A673 (cell line): ENCODE measurements around the gene CIAO2A. TPM values are rescaled to one million over a fixed set of nuclear protein-coding genes. Genes with fewer than 3 reads are reported as not detected.
A peak's percentile ranks its signal among the peaks of the same experiment; 100 is the strongest.

Source experiments
- BruUV-seq: library from RNA; stranded (reverse); fragments of 400-500 nt; replicated peaks from 2 replicates; lab custom pipeline; 2021; lab: Mats Ljungman, UMichigan
- CTCF ChIA-PET: fragments of 300-600 bp; sonication (Branson Sonifier 250); formaldehyde crosslinking; loops from one replicate; lab custom pipeline; 2022; ENCODE audit warnings: antibody characterized with exemption; lab: Charles Lee
- POLR2A ChIA-PET: fragments of 300-600 bp; sonication (Branson Sonifier 250); formaldehyde crosslinking; loops from one replicate; lab custom pipeline; 2022; ENCODE audit warnings: antibody characterized with exemption; ENCODE audit not compliant: low non-redundant PET; lab: Charles Lee
- DNase-seq: peaks from one replicate; pipeline ENCODE4 v3.0.0-alpha.2; 2015; ENCODE audit warnings: low spot score
- H3K27ac ChIP-seq: fragments of 200-600 bp; sonication (generic); 2 replicates; pipeline ENCODE4 v1.5.1; 2016; ENCODE audit warnings: mixed run types, low read depth, mild to moderate bottlenecking, mixed read lengths, antibody characterized with exemption, low read length; ENCODE audit not compliant: poor library complexity, severe bottlenecking
- H3K27me3 ChIP-seq: fragments of 200-600 bp; sonication (generic); replicated peaks from 2 replicates; pipeline ENCODE4 v1.6.1; 2017; ENCODE audit warnings: mixed run types, low read depth, mild to moderate bottlenecking, mixed read lengths, antibody characterized with exemption, low read length; ENCODE audit not compliant: insufficient read depth, poor library complexity
- H3K36me3 ChIP-seq: fragments of 200-600 bp; sonication (generic); 2 replicates; pipeline ENCODE4 v1.6.1; 2016; ENCODE audit warnings: mixed run types, mild to moderate bottlenecking, mixed read lengths, antibody characterized with exemption, low read length; ENCODE audit not compliant: insufficient read depth, poor library complexity, severe bottlenecking
- H3K4me1 ChIP-seq: fragments of 200-600 bp; sonication (generic); 2 replicates; pipeline ENCODE4 v1.6.1; 2017; ENCODE audit warnings: mixed run types, mild to moderate bottlenecking, mixed read lengths, antibody characterized with exemption, low read length; ENCODE audit not compliant: insufficient read depth, poor library complexity, severe bottlenecking
- H3K4me3 ChIP-seq: fragments of 200-600 bp; sonication (generic); 2 replicates; pipeline ENCODE4 v1.5.1; 2016; ENCODE audit warnings: low read depth, mixed run types, mild to moderate bottlenecking, mixed read lengths, low read length; ENCODE audit not compliant: poor library complexity, severe bottlenecking
- H3K9me3 ChIP-seq: fragments of 200-600 bp; sonication (generic); 2 replicates; pipeline ENCODE4 v1.6.1; 2016; ENCODE audit warnings: mixed run types, low read depth, mild to moderate bottlenecking, mixed read lengths, antibody characterized with exemption, low read length; ENCODE audit not compliant: poor library complexity, severe bottlenecking
- CTCF ChIP-seq: fragments of 300-800, 200-600 bp; sonication (generic); conservative IDR thresholded peaks from 2 replicates; pipeline ENCODE4 v1.5.1; 2017; ENCODE audit warnings: low read depth, mild to moderate bottlenecking, antibody characterized with exemption, low read length, moderate library complexity, mixed read lengths
- EZH2 ChIP-seq: fragments of 200-600 bp; sonication (generic); IDR thresholded peaks from 2 replicates; pipeline ENCODE4 v1.6.1; 2017; ENCODE audit warnings: borderline replicate concordance, low read depth, mild to moderate bottlenecking, mixed read lengths, antibody characterized with exemption, low read length; ENCODE audit not compliant: poor library complexity, severe bottlenecking
- intact Hi-C: fragments of 100-400 bp; cut with micrococcal nuclease; formaldehyde crosslinking; loops from one replicate; pipeline ENCODE4 v1.10.0; 2022; ENCODE audit not compliant: unreplicated experiment
- total RNA-seq: library from RNA; stranded (reverse); gene quantifications from 2 replicates; pipeline ENCODE4 v1.2.3, GENCODE V29; 2021

The CIAO2A gene
- total RNA-seq, 1 experiment from 2014 or later: 75.6 TPM

- ChIA-PET CTCF (no interaction called here), POLR2A (no interaction called here)
- BruUV-seq: no TSS peak
- TF ChIP-seq EZH2 (no peak), CTCF (no peak)
- H3K9me3 ChIP-seq: no peaks in the 10 kb centered on the region
- no peaks in the 10 kb centered on the region for H3K36me3 ChIP-seq
- no peak overlapping the region for H3K27ac ChIP-seq
- no peak for DNase-seq
- intact Hi-C loops: no loop called here
- H3K4me1 ChIP-seq: peaks cover 41% of the 10 kb centered on the region
- no peaks in the 10 kb centered on the region for H3K27me3 ChIP-seq
- no peak overlapping the region for H3K4me3 ChIP-seq
Observed at GRCh38 chr15:64099379-64099778, 5.7 kb upstream of the CIAO2A start.

- CTCF ChIA-PET: no interaction called here
- Histone ChIP-seq H3K27me3 (no peaks in the 10 kb centered on the region), H3K9me3 (no peaks in the 10 kb centered on the region), H3K36me3 (no peaks in the 10 kb centered on the region), H3K4me3 (peak overlapping the region; percentile 86), H3K4me1 (peaks cover 52% of the 10 kb centered on the region), H3K27ac (peak overlapping the region; percentile 89)
- intact Hi-C loops: no loop called here
- no TSS peak for BruUV-seq
- DNase-seq: peak; percentile 30
- POLR2A ChIA-PET: interaction anchor here (0.9 kb wide), 1 partner anchor 8 kb away, joined by 3 read pairs; no protein-coding TSS in a partner anchor
- TF ChIP-seq CTCF (0 out of 2 replicates have a peak, but pooled peaks have one; percentile 15), EZH2 (no peak)
Observed at GRCh38 chr15:64096668-64097384, 3.2 kb upstream of the CIAO2A start.

- BruUV-seq: TSS peak; percentile 57
- Histone ChIP-seq H3K27me3 (no peaks in the 10 kb centered on the region), H3K36me3 (no peaks in the 10 kb centered on the region), H3K4me1 (peaks cover 52% of the 10 kb centered on the region), H3K4me3 (peak within 1 kb of the TSS; percentile 86), H3K27ac (peak within 1 kb of the TSS; percentile 89), H3K9me3 (no peaks in the 10 kb centered on the region)
- TF ChIP-seq CTCF (no peak), EZH2 (no peak)
- ChIA-PET POLR2A (interaction anchor here (0.5 to 0.9 kb wide), 2 partner anchors 8 to 59 kb away, joined by 3 to 8 read pairs; no protein-coding TSS in a partner anchor), CTCF (no interaction called here)
- intact Hi-C loops: loop anchor here (2.0 kb wide), 1 partner anchor 57 kb away; no protein-coding TSS in a partner anchor
- peak; percentile 96 for DNase-seq
Observed at GRCh38 chr15:64095795-64096667, 2.4 kb upstream of the CIAO2A start, which contains the start of gene SNX1. SNX1 (plus strand) TSS chr15:64095982; CDS start chr15:64096014, 32 bp downstream.
